K562 (cell line): ENCODE results near the gene GZMM. TPM values are rescaled to one million over a fixed set of nuclear protein-coding genes. Genes with fewer than 3 reads are reported as not detected.

ENCODE experiments used
- BACH1 ChIP-seq: fragments of 200-800 bp; sonication (Bioruptor generic); IDR thresholded peaks from 2 replicates; pipeline ENCODE4 v1.6.1; 2016; ENCODE audit warnings: missing genetic modification characterization, missing compliant biosample characterization
- CBX1 ChIP-seq: sonication (generic); IDR thresholded peaks from 2 replicates; pipeline ENCODE4 v1.6.1; 2016; ENCODE audit warnings: antibody characterized with exemption, low read depth, mild to moderate bottlenecking
- CREM ChIP-seq: IDR thresholded peaks from 2 replicates; pipeline ENCODE4 v1.6.1; 2014; ENCODE audit warnings: antibody characterized with exemption, low read depth
- CXXC5 ChIP-seq: fragments of 250-450 bp; sonication (Bioruptor Pico); IDR thresholded peaks from 2 replicates; pipeline ENCODE4 v1.8.0; 2022; ENCODE audit warnings: inconsistent platforms, mild to moderate bottlenecking, moderate library complexity
- GATAD2A ChIP-seq: fragments of 450-650 bp; IDR thresholded peaks from 2 replicates; pipeline ENCODE4 v1.6.1; 2017
- JUN ChIP-seq, 2 experiments: sonication (generic) in 1 of 2; formaldehyde crosslinking in 1 of 2; IDR thresholded peaks; 2 replicates each; pipeline versions ENCODE4 v1.6.1 to v1.8.0; 2012 to 2022; ENCODE audit warnings: borderline replicate concordance in 2 of 2, mild to moderate bottlenecking in 2 of 2, improper control_type of control experiment in 1 of 2, low read depth in 1 of 2, low read length in 1 of 2, missing genetic modification reagents in 1 of 2
- MLX ChIP-seq, 2 experiments: fragments of 450-650 bp in 1 of 2; sonication (generic) in 1 of 2; formaldehyde crosslinking; conservative IDR thresholded peaks; 2 replicates each; pipeline versions ENCODE4 v1.4.0 to v1.8.1; 2020 to 2022; ENCODE audit warnings: mild to moderate bottlenecking in 1 of 2, missing genetic modification reagents in 1 of 2
- NFYB ChIP-seq: IDR thresholded peaks from 2 replicates; pipeline ENCODE4 v1.6.1; 2011; ENCODE audit warnings: mild to moderate bottlenecking, moderate library complexity; ENCODE audit not compliant: insufficient read length; ENCODE audit errors: extremely low read depth
- NR2C1 ChIP-seq, 2 experiments: fragments of 450-650 bp; IDR thresholded peaks; 2 replicates each; pipeline ENCODE4 v1.6.1; 2017; ENCODE audit warnings: mild to moderate bottlenecking in 2 of 2, antibody characterized with exemption in 1 of 2, inconsistent platforms in 1 of 2, missing compliant biosample characterization in 1 of 2, missing genetic modification characterization in 1 of 2
- PHB2 ChIP-seq: fragments of 450-650 bp; IDR thresholded peaks from 2 replicates; pipeline ENCODE4 v1.6.1; 2017; ENCODE audit warnings: low read depth
- POLR2AphosphoS2 ChIP-seq: IDR thresholded peaks from 2 replicates; pipeline ENCODE4 v1.6.1; 2012; ENCODE audit warnings: low read length, improper control_type of control experiment
- SMAD4 ChIP-seq: fragments of 250-450 bp; sonication (Bioruptor Pico); conservative IDR thresholded peaks from 2 replicates; pipeline ENCODE4 v1.8.0; 2021; ENCODE audit warnings: inconsistent platforms, mild to moderate bottlenecking, moderate library complexity
- TBL1XR1 ChIP-seq, 2 experiments: IDR thresholded peaks; 2 replicates each; pipeline ENCODE4 v1.6.1; 2012; ENCODE audit warnings: improper control_type of control experiment in 2 of 2, low read length in 2 of 2, mild to moderate bottlenecking in 1 of 2
- polyA plus RNA-seq, 8 experiments: library from polyadenylated mRNA; depleted of rRNA in 4 of 8; stranded (reverse) in 5 of 8; unstranded in 3 of 8; fragments of >200 nt; fragmentation: Nextera tagmentation in 2 of 8; fragmentation: Illumina TruSeq in 1 of 8; extraction: Ambion mirVana in 2 of 8; extraction: Trizol in 1 of 8; gene quantifications; 2 replicates each; pipeline versions ENCODE4 v1.2.1 to v1.2.3, GENCODE V29; 2011 to 2014; ENCODE audit warnings: inconsistent platforms in 1 of 8, missing spikeins in 1 of 8
- total RNA-seq, 7 experiments: library from RNA; depleted of rRNA in 6 of 7; stranded (reverse); fragments of >200 nt in 6 of 7; fragmentation: Illumina TruSeq in 2 of 7; extraction: Trizol in 2 of 7; gene quantifications; 2 replicates each; pipeline versions ENCODE4 v1.2.1 to v1.2.3, GENCODE V29; 2011 to 2021; ENCODE audit warnings: low replicate concordance in 1 of 7
- TF ChIP-seq, protein P1 (sequence below), 2 experiments: fragments of 450-650 bp; IDR thresholded peaks; 2 replicates each; pipeline ENCODE4 v1.6.1; 2016; ENCODE audit warnings: mild to moderate bottlenecking in 2 of 2, borderline replicate concordance in 1 of 2, low read depth in 1 of 2, moderate library complexity in 1 of 2
- TF ChIP-seq, protein P2 (sequence below): fragments of 250-450 bp; sonication (Bioruptor Pico); IDR thresholded peaks from 2 replicates; pipeline ENCODE4 v1.8.0; 2022; ENCODE audit warnings: moderate library complexity, mild to moderate bottlenecking, inconsistent platforms

GZMM gene
- total and polyA plus RNA-seq, 9 of the 15 experiments (the other 6 are each of a cell fraction or from before 2014, with no cell fraction given) = 0.08 to 2.6 (median 0.70) TPM; not detected in 2

DNA sequence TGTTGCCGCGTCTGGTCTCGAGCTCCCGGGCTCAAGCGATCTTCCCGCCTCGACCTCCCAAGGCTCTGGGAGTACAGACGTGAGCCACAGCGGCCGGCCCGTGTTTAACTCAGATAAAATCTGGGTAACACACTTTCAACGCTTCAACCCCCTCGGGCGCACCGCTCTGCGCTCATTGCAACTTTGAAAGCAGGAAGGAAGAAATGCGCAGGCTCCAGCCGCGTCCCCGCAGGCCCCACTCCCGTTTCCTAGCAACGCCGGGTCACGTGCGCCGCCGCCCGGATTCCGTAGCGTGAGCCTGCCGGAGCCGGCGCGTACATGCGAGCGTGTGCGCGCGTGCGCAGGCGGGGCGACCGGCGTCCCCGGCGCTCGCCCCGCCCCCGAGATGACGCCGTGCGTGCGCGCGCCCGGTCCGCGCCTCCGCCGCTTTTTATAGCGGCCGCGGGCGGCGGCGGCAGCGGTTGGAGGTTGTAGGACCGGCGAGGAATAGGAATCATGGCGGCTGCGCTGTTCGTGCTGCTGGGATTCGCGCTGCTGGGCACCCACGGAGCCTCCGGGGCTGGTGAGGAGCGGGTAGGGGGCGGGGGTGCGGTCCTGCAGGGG is 28.4 kb downstream of the GZMM start, which contains the start of gene BSG (continued):
- TF ChIP-seq NR2C1 (IDR thresholded peaks at IDR 0.05) (no peak), NR2C1 (tag; IDR thresholded peaks at IDR 0.05) (no peak), SMAD4 (CRISPR knock-in tag) (0 out of 2 replicates have a peak, but pooled peaks have one; percentile 60), PHB2 (no peak), MLX (CRISPR knock-in tag; conservative IDR thresholded peaks at IDR 0.05) (no peak), CXXC5 (CRISPR knock-in tag) (peak; percentile 98), JUN (IDR thresholded peaks at IDR 0.05; ENCODE audit: borderline replicate concordance, low read depth, low read length) (no peak), JUN (CRISPR knock-in tag; IDR thresholded peaks at IDR 0.05; ENCODE audit: borderline replicate concordance) (no peak), GATAD2A (no peak), CREM (peak; percentile 90), CBX1 (peak; percentile 84; the same call in 1 of the 2 replicates), NFYB (no peak), BACH1 (tag) (no peak), POLR2AphosphoS2 (peak; percentile 72; the same call in 1 of the 2 replicates), TBL1XR1 (IDR thresholded peaks at IDR 0.05; ENCODE audit: low read length in 2 of 2) (peak in 1 of 2 experiments; percentile 63; a peak in 2 of 4 replicates)
- TF ChIP-seq, protein P1, sequence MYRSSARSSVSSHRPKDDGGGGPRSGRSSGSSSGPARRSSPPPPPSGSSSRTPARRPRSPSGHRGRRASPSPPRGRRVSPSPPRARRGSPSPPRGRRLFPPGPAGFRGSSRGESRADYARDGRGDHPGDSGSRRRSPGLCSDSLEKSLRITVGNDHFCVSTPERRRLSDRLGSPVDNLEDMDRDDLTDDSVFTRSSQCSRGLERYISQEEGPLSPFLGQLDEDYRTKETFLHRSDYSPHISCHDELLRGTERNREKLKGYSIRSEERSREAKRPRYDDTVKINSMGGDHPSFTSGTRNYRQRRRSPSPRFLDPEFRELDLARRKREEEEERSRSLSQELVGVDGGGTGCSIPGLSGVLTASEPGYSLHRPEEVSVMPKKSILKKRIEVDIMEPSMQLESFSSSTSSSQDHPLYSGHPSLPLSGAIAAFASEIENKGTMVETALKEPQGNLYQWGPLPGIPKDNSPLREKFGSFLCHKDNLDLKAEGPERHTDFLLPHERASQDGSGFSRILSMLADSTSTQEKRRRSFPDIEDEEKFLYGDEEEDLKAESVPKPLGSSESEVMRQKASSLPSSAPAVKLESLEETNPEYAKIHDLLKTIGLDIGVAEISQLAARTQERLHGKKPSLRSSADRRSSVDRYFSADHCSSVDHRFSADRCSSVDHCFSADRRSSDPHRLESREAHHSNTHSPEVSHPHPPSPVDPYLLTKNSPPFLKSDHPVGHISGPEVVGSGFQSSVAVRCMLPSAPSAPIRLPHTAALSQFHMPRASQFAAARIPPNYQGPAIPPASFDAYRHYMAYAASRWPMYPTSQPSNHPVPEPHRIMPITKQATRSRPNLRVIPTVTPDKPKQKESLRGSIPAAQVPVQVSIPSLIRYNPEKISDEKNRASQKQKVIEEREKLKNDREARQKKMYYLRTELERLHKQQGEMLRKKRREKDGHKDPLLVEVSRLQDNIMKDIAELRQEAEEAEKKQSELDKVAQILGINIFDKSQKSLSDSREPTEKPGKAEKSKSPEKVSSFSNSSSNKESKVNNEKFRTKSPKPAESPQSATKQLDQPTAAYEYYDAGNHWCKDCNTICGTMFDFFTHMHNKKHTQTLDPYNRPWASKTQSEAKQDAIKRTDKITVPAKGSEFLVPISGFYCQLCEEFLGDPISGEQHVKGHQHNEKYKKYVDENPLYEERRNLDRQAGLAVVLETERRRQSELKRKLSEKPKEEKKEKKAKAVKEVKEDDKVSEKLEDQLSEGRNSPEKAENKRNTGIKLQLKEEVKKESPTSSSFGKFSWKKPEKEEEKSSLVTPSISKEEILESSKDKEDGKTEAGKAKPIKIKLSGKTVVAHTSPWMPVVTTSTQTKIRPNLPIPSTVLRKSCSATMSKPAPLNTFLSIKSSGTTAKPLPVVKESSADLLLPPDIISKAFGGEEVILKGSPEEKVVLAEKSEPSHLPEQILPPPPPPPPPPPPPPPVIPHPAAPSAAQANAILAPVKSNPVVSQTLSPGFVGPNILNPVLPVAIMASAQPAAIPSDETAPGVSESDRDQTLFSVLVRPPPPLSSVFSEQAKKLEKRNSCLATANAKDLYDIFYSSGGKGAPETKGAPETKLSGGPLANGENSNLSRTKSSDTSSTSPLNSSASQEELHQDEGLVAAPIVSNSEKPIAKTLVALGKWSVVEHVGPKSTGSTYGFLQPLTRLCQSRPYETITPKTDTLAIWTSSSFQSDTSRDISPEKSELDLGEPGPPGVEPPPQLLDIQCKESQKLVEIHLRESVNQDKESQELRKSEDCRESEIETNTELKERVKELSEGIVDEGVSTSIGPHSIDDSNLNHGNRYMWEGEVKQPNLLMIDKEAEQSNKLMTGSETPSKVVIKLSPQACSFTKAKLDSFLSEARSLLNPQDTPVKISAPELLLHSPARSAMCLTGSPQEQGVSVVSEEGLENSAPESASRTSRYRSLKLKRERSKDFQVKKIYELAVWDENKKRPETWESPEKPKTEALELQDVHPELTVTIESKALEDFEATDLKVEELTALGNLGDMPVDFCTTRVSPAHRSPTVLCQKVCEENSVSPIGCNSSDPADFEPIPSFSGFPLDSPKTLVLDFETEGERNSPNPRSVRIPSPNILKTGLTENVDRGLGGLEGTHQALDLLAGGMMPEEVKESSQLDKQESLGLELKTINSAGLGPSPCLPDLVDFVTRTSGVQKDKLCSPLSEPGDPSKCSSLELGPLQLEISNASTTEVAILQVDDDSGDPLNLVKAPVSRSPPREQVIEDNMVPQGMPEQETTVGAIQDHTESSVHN (IDR thresholded peaks at IDR 0.05; ENCODE audit: borderline replicate concordance in 1 of 2, low read depth in 1 of 2) = no peak
- TF ChIP-seq, protein P2, sequence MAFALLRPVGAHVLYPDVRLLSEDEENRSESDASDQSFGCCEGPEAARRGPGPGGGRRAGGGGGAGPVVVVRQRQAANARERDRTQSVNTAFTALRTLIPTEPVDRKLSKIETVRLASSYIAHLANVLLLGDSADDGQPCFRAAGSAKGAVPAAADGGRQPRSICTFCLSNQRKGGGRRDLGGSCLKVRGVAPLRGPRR (CRISPR knock-in tag) = no peak
